Activated CD8-positive, alpha-beta memory T cell treated with anti-CD3 and anti-CD28 coated beads, Interleukin-2, amount 10 ng/mL, durations not matched to agents 7 days and 5 days (primary cell): ENCODE data around the gene EXD2. TPM values are rescaled to one million over a fixed set of nuclear protein-coding genes. Genes with fewer than 3 reads are reported as not detected.
"Not testable (repeated sequence)": the region's sequence is repeated elsewhere in the genome, so short reads cannot be mapped to it uniquely, and the experiment has no call there.

ENCODE experiments used
- ATAC-seq: fragments of 150-1000 bp; cut with Tn5 transposase; one replicate; pipeline ENCODE4 v1.10.0; 2021; ENCODE audit warnings: moderate library complexity
- CTCF ChIA-PET: fragments of 350-600 bp; sonication (Branson Sonifier 250); formaldehyde crosslinking; loops from one replicate; lab custom pipeline; 2021; ENCODE audit warnings: antibody characterized with exemption; lab: Charles Lee
- DNase-seq: peaks from one replicate; pipeline ENCODE4 v3.0.0-alpha.2; 2020
- H3K27ac Mint-ChIP-seq: one replicate; pipeline ENCODE4 v1.8.0; 2021; ENCODE audit warnings: mild to moderate bottlenecking, mixed read lengths
- H3K27me3 Mint-ChIP-seq: one replicate; pipeline ENCODE4 v1.8.0; 2021; ENCODE audit warnings: mixed read lengths
- H3K36me3 Mint-ChIP-seq: one replicate; pipeline ENCODE4 v1.8.0; 2021; ENCODE audit warnings: mild to moderate bottlenecking, mixed read lengths
- H3K4me1 Mint-ChIP-seq: one replicate; pipeline ENCODE4 v1.8.0; 2021; ENCODE audit warnings: mixed read lengths
- H3K4me3 Mint-ChIP-seq: one replicate; pipeline ENCODE4 v1.8.0; 2021; ENCODE audit warnings: mild to moderate bottlenecking, moderate library complexity, mixed read lengths
- H3K9me3 Mint-ChIP-seq: one replicate; pipeline ENCODE4 v1.8.0; 2022; ENCODE audit warnings: low read depth, mixed read lengths
- total RNA-seq, 2 experiments: library from RNA; stranded (reverse); gene quantifications; one replicate each; pipeline ENCODE4 v1.2.3, GENCODE V29; 2021

The EXD2 gene
- total RNA-seq, 2 experiments from 2014 or later: 5.5 to 6.1 TPM

DNA sequence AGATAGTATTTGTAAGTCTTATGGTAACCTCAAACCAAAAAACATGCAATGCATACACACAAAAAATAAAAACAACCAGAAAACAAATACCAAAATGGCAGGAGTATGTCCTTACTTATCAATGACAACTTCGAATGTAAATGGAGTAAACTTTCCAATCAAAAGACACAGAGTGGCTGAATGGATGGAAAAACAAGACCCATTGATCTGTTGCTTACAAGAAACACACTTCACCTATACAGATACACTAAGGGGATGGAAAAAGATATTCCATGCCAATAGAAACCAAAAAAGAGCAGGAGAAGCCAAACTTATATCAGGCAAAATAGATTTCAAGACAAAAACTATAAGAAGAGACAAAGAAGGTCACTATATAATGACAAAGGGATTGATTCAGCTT is 29.7 kb upstream of the EXD2 start:
- no peak overlapping the region for H3K4me3 Mint-ChIP-seq
- no peak overlapping the region for H3K27ac Mint-ChIP-seq
- peaks cover 65% of the 10 kb centered on the region for H3K27me3 Mint-ChIP-seq
- DNase-seq (no peak), ATAC-seq (no peak)
- peaks cover 4% of the 10 kb centered on the region for H3K9me3 Mint-ChIP-seq
- H3K36me3 Mint-ChIP-seq: peaks cover 11% of the 10 kb centered on the region
- CTCF ChIA-PET: no interaction called here
- H3K4me1 Mint-ChIP-seq: no peaks in the 10 kb centered on the region

DNA sequence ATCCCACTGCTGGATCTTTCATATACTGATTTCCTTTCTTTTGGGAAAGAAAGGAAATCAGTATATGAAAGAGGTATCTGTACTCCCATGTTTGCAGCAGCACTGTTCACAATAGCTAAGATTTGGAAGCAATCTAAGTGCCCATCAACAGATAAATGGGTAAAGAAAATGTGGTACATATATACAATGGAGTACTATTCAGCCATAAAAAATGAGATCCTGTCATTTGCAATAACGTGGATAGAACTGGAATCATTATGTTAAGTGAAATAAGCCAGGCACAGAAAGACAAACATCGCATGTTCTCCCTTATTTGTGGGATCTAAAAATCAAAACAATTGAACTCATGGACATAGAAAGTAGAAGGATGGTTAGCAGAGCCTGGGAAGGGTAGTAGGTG is 25.5 kb upstream of the EXD2 start:
- Mint-ChIP-seq H3K36me3 (peaks cover 11% of the 10 kb centered on the region), H3K27me3 (peaks cover 41% of the 10 kb centered on the region)
- H3K27ac Mint-ChIP-seq, H3K4me1 Mint-ChIP-seq, ATAC-seq, CTCF ChIA-PET, DNase-seq, H3K4me3 Mint-ChIP-seq, H3K9me3 Mint-ChIP-seq: not testable (repeated sequence)

DNA sequence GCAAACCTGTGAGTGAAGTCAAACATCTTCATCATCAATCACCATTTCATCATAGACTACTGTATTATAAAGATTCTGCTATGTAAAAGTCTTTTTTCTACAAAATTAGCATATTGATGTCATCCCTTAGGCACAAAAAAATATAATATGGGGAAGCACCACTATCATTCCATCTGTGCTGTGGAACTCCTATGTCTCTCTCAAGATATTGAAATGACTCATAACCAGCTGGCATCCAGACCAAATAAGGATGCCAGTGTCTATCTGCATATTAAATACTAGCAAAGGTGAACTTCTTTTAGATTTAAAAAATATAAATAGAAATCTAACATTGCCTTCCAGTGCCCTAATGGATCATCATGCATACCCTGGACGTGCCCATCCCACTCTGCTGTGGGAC is 20.5 kb upstream of the EXD2 start:
- no peak for ATAC-seq
- CTCF ChIA-PET: interaction anchor here (1.0 kb wide), 1 partner anchor 72 kb away, joined by 3 read pairs; no protein-coding TSS in a partner anchor
- peaks cover 1% of the 10 kb centered on the region for H3K36me3 Mint-ChIP-seq
- H3K27ac Mint-ChIP-seq: no peak overlapping the region
- H3K9me3 Mint-ChIP-seq: no peaks in the 10 kb centered on the region
- no peak overlapping the region for H3K4me3 Mint-ChIP-seq
- no peak for DNase-seq
- no peaks in the 10 kb centered on the region for H3K4me1 Mint-ChIP-seq
- H3K27me3 Mint-ChIP-seq: peaks cover 17% of the 10 kb centered on the region

DNA sequence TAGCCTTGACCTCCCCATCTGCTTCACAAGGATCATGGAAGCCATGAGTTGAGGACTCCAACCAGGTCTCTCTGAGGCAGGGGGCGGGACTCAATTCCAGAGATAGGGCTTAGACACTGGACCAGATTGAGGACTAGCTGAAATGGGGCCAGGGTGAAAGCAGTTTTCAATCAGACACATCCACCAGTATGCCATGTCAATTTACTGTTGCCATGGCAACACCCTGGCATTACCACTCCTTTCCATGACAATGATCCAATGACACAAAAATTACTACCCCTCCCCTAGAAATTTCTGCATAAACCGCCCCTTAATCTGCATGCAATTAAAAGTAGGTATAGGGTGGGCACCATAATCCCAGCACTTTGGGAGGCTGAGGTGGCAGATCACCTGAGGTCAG is 19.7 kb upstream of the EXD2 start:
- H3K27me3 Mint-ChIP-seq: peaks cover 22% of the 10 kb centered on the region
- DNase-seq (no peak), ATAC-seq (no peak)
- H3K4me3 Mint-ChIP-seq: no peak overlapping the region
- H3K4me1 Mint-ChIP-seq: no peaks in the 10 kb centered on the region
- no peak overlapping the region for H3K27ac Mint-ChIP-seq
- CTCF ChIA-PET: interaction anchor here (1.0 kb wide), 1 partner anchor 71 kb away, joined by 3 read pairs; no protein-coding TSS in a partner anchor
- no peaks in the 10 kb centered on the region for H3K36me3 Mint-ChIP-seq
- no peaks in the 10 kb centered on the region for H3K9me3 Mint-ChIP-seq

DNA sequence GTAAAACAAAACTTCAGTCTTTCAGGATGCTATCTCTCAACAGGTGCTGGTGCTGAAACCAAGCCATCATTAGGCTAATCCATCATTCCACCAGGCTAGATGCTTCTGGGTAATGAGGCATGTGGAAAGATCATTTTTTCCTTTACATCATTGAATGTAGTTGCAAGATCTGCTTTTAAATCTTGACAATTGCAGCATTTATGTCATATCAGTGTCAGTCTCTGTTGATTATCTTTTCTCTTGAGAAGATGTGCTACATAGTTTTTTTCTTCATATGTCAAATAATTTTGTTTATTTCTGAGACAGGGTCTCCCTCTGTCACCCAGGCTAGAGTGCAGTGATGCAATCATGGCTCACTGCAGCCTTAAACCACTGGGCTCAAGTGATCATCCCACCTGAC is 16.2 kb upstream of the EXD2 start:
- ATAC-seq: no peak
- no peak for DNase-seq
- Mint-ChIP-seq H3K4me3 (no peak overlapping the region), H3K27me3 (peaks cover 24% of the 10 kb centered on the region), H3K4me1 (no peaks in the 10 kb centered on the region), H3K36me3 (no peaks in the 10 kb centered on the region), H3K9me3 (no peaks in the 10 kb centered on the region), H3K27ac (no peak overlapping the region)
- CTCF ChIA-PET: no interaction called here

DNA sequence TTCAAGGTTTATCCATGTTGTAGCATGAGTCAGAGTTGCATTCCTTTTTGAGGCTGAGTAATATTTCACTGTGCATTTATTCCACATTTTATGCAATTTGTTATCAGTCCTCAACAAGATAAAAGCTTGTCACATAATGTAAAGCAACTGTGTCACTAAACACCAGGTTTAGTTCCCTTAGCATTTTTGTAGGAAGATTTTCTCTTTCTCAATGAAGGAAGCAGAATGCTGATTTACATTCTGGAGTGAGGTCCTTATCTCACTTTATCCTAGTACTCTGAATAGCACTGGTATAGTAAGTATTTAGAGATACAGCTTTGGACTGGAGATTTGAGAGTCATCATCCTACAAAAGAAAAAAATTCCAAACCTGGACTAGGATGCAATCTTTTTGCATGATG is 9.8 kb upstream of the EXD2 start:
- no peak for ATAC-seq
- peaks cover 20% of the 10 kb centered on the region for H3K27me3 Mint-ChIP-seq
- H3K4me1 Mint-ChIP-seq: no peaks in the 10 kb centered on the region
- H3K9me3 Mint-ChIP-seq: no peaks in the 10 kb centered on the region
- no peak overlapping the region for H3K4me3 Mint-ChIP-seq
- DNase-seq: no peak
- H3K27ac Mint-ChIP-seq: no peak overlapping the region
- CTCF ChIA-PET: interaction anchor here (0.7 kb wide), 1 partner anchor 274 kb away, joined by 6 read pairs; no protein-coding TSS in a partner anchor
- no peaks in the 10 kb centered on the region for H3K36me3 Mint-ChIP-seq

DNA sequence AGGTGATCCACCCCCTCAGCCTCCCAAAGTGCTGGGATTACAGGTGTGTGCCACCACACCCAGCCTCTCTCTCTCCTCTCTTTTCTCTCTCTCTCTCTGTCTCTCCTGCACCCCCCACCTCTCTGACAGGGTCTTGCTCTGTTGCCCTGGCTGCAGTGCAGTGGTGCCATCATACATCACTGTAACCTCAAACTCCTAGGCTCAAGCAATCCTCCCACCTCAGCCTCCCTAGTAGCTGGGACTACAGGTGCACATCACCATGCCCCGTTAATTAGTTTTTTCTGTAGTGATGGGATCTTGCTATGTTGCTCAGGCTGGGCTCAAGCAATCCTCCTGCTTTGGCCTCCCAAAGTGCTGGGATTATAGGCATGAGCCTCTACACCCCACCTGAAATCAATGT is 8.7 kb upstream of the EXD2 start:
- H3K27ac Mint-ChIP-seq, DNase-seq, CTCF ChIA-PET, H3K4me1 Mint-ChIP-seq, ATAC-seq, H3K4me3 Mint-ChIP-seq, H3K36me3 Mint-ChIP-seq, H3K9me3 Mint-ChIP-seq: not testable (repeated sequence)
- peaks cover 21% of the 10 kb centered on the region for H3K27me3 Mint-ChIP-seq

DNA sequence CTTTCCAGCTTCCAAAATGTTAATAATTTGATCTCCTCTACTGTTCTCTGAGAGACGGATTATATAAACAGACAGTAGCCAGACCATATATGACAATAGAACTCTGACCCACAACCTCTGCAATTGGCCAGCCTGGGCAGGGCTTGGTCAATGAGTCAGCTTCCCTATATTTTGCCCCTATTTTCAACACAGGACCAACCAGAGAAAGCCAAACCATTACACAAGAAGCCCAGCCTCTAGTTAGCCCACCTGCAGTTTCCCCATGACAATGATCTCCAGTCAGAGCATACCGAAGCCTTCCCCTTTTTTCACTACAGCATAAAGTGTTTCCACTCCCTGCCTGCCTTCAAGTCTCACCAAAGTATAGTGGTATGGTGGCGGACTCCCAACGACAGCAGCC is 7.6 kb upstream of the EXD2 start:
- no peak for ATAC-seq
- CTCF ChIA-PET: no interaction called here
- Mint-ChIP-seq H3K27me3 (peaks cover 25% of the 10 kb centered on the region), H3K9me3 (no peaks in the 10 kb centered on the region), H3K27ac (no peak overlapping the region), H3K4me3 (no peak overlapping the region), H3K4me1 (no peaks in the 10 kb centered on the region), H3K36me3 (no peaks in the 10 kb centered on the region)
- DNase-seq: no peak

DNA sequence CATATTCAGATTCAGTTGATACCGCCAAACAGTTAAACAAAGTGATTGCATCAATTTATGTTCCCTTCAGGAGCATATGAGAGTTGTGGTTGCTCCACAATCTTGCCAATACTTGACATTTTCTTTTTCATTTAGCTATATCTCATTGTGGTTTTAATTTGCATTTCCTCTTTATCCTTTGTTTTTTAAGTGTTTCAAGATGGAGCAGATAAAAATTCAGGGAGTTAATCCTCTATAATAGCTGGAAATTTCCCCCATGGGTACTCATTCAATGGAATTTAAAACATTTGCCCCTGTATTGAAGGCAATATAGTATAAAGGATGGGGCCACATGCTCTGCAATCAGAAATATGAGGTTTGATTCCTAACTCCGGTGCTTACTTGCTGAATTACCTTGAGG is 1.1 kb upstream of the EXD2 start:
- H3K4me1 Mint-ChIP-seq: peaks cover 14% of the 10 kb centered on the region
- H3K4me3 Mint-ChIP-seq: no peak overlapping the region
- H3K36me3 Mint-ChIP-seq: no peaks in the 10 kb centered on the region
- no peaks in the 10 kb centered on the region for H3K9me3 Mint-ChIP-seq
- no peak for DNase-seq
- H3K27me3 Mint-ChIP-seq: peaks cover 7% of the 10 kb centered on the region
- no peak for ATAC-seq
- H3K27ac Mint-ChIP-seq: no peak overlapping the region
- CTCF ChIA-PET: interaction anchor here (1.1 to 1.6 kb wide), 3 partner anchors 39 to 61 kb away, joined by 3 to 4 read pairs (median 4); no protein-coding TSS in a partner anchor

DNA sequence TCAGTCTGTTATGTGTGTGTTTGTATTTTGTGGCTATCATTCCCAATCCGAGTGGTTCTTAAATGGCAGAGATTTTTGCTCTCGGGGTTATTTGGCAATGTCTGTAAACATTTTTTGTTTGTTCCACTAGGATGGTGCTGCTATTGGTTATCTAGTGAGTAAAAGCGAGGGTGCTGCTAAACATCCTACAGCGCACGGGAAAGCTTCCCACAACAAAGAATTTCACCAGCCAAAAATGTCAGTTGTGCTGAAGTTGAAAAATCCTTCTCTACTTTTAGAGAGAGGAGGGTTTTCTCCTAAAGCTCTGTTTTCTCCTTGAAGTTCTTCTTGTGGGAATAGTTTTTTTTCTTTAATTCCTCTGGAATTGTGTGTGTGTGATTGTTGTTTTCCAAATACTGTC is 2.4 kb downstream of the EXD2 start:
- no peak overlapping the region for H3K27ac Mint-ChIP-seq
- ATAC-seq (no peak), DNase-seq (no peak)
- H3K27me3 Mint-ChIP-seq: no peaks in the 10 kb centered on the region
- no peak overlapping the region for H3K4me3 Mint-ChIP-seq
- CTCF ChIA-PET: no interaction called here
- H3K36me3 Mint-ChIP-seq: no peaks in the 10 kb centered on the region
- no peaks in the 10 kb centered on the region for H3K9me3 Mint-ChIP-seq
- peaks cover 14% of the 10 kb centered on the region for H3K4me1 Mint-ChIP-seq

DNA sequence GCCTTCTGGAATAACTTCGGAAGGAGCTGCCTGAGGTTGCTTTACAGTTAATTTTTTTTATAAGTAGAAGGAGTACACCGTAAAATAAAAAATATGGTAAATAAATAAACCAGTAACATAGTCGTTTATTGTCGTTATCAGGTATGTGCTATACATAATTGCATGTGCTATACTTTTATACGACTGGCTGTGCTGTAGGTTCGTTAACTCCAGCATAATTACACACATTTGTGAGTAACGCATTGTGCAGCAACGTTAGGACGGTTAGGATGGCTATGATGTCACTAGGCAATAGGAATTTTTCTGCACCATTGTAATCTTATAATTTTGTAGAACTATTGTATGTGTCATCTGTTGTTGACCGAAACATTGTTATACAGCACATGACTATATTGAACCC is 8.5 kb downstream of the EXD2 start:
- Mint-ChIP-seq H3K4me1 (no peaks in the 10 kb centered on the region), H3K4me3 (no peak overlapping the region), H3K27me3 (no peaks in the 10 kb centered on the region), H3K36me3 (no peaks in the 10 kb centered on the region), H3K27ac (no peak overlapping the region), H3K9me3 (no peaks in the 10 kb centered on the region)
- CTCF ChIA-PET: no interaction called here
- no peak for ATAC-seq
- DNase-seq: no peak

DNA sequence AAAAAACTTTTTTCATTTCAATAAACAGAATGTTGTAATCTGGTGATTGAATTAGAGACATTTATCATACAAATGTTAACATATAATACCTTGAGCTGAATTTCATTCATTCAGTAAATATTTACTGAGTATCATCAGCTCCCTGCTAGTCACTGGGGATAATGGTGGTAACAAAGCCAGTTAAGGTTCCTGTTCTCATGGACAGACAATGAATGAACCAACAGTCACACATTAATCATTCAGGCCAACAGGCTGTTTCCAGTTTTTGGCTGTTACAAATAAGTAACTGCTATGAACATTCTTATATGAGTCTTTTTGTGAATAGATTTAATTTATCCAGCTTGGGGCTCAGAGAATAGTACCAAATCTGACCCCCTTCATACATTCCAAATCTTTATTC is 13.5 kb downstream of the EXD2 start:
- Mint-ChIP-seq H3K9me3 (no peaks in the 10 kb centered on the region), H3K4me3 (no peak overlapping the region), H3K27me3 (no peaks in the 10 kb centered on the region), H3K4me1 (peaks cover 4% of the 10 kb centered on the region), H3K36me3 (no peaks in the 10 kb centered on the region), H3K27ac (no peak overlapping the region)
- ATAC-seq: no peak
- DNase-seq: no peak
- CTCF ChIA-PET: interaction anchor here (1.3 kb wide), 1 partner anchor 13 kb away, joined by 4 read pairs; no protein-coding TSS in a partner anchor

DNA sequence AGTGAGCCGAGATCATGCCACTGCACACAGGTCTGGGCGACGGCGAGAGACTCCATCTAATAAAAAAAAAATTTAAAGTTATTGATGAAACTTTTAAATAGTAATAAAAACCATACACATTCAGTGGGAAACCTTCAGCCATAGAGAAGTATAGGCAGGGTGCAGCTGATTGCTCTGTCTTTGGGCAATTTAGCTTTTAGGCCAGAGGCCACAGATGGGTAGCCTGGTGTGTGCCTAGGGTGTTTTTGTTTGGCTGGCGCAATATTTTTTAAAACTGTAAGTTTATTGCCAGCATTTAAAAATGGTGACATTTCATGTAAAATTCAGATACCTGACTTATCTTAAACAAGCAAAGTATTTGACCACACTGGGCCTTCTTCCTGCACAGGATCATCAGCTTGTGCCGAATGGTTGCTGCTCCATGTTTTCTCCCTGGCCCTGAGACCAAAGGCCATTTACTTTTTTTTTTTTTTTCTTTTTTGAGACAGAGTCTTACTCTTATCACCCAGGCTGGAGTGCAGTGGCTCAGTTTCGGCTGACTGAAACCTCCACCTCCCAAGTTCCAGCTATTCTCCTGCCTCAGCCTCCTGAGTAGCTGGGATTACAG is 16.2 kb downstream of the EXD2 start:
- ATAC-seq (no peak), DNase-seq (no peak)
- Mint-ChIP-seq H3K4me1 (peaks cover 4% of the 10 kb centered on the region), H3K9me3 (no peaks in the 10 kb centered on the region), H3K27me3 (no peaks in the 10 kb centered on the region), H3K36me3 (peaks cover 2% of the 10 kb centered on the region), H3K27ac (no peak overlapping the region), H3K4me3 (no peak overlapping the region)
- CTCF ChIA-PET: interaction anchor here (0.7 to 1.3 kb wide), 2 partner anchors 15 to 35 kb away, joined by 3 read pairs; no protein-coding TSS in a partner anchor

DNA sequence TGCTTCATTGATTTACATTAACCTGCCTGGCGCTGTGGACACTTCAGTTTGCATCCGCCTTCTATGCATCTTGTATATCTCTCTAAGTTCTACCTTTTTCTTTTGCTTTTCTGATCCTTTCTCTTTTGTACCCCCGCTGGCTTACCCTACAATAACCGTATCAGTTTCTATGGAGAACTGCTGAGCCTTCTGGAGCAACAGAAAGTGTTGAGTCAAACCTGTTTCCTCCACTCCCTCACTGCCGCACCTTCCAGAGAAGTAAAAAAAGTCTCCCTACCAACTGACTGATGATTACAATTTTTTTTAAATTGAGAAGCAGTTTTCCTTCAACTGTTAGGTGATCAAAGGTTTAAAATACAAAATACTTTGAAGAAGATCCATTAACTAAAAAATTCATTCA is 17.4 kb downstream of the EXD2 start:
- Mint-ChIP-seq H3K4me1 (peaks cover 4% of the 10 kb centered on the region), H3K9me3 (no peaks in the 10 kb centered on the region), H3K4me3 (no peak overlapping the region), H3K27me3 (no peaks in the 10 kb centered on the region), H3K36me3 (peaks cover 2% of the 10 kb centered on the region), H3K27ac (no peak overlapping the region)
- CTCF ChIA-PET: no interaction called here
- ATAC-seq (no peak), DNase-seq (no peak)
